ENCODE data around the gene ALK.

ALK gene

DNA sequence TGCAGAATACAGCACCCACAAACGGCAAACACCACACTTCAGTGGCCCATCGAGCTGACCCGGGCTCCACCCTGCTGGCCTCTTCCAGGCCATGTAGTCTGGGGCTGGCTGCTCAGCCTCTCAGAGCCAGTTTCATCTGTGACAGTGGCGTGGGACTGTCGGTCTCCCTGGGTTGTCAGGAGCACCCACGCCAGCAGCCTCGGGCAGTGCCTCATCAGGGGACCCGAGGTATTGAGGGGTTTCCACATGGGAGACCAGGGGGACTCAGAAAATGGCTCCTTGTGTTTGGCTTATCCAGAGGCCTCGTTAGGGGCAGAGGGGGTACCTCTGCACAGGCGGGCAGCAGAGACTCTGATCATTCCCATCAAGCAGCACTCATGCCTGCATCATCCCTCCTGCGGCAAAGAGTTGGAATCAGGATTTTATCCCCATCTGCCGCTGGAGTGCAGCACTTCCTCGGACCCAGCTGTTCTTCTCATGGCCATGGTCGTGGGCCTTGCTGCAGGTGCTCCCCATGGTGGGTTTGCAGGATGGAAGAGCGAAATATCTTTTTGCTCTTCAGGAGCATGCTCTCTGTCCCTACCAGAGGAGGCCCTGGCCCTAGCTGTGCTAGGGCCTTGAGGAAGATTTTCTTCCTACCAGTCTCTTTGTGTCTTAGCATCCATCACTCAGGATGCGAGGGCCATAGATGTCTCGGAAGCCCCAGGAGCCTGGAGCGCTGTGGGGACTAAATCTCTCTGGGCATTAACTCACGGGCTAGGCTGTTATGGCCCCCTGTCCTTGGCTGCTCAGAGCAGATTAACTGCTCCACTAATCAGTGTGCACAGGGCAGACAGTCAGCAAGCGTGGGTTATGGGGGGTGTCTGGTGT lies 705.4 kb downstream of the ALK start:
- DNase-seq: no peak

DNA sequence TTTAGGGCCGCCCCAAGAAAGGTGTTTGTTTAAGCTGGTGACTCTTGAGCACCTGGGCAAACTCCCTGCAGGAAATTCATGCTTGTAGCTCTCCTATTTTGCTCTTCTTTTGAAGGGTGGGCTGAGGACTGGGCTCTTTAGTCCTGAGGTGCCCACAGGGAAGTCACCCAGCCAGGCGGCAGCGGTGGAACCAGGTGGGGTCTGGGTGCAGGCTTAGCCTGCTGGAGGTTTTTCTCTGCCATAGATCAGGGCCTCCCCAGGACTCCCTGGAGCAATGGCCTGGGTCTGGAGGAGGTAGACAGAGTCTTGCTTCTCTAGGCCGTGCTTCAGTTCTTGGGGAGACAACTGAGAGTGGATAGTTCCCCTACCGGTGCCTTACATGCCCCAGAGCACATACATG lies 706.3 kb downstream of the ALK start:
- no peak for DNase-seq

DNA sequence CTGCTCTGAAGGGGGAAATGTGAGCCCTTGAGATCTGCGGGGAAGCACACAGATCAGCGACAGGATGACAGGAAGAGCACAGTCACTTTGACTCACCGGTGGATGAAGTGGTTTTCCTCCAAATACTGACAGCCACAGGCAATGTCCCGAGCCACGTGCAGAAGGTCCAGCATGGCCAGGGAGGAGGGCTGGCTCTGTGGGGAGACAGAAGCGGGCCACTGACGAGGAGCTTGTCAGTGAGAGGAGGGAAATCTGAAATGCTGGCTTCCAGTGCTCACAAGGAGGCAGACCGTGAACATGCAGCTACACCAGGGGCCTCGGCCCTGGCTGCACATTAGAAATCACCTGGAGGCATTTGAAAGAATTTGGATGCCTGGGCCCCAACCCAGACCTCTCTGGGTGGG lies 707.5 kb downstream of the ALK start:
- DNase-seq: no peak

DNA sequence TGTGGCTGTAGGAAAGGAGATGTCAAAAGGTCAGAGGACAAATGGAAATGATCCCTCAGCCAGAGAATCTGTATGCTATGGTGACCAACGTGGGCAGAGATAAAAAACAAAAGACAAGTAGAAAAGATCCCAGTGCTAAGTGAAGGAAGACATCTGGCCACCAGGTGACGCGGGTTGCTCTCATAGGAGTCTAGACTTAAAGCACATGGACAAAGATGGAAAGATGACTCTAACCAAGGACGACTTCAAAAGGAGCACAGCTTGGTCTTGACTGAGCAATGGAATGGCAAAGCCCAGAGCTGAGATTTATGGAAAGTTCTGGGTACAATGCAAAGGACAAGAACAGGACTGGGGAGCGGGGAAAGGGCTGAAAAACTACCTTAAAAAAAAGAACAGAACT lies 709.4 kb downstream of the ALK start:
- no peak for DNase-seq

DNA sequence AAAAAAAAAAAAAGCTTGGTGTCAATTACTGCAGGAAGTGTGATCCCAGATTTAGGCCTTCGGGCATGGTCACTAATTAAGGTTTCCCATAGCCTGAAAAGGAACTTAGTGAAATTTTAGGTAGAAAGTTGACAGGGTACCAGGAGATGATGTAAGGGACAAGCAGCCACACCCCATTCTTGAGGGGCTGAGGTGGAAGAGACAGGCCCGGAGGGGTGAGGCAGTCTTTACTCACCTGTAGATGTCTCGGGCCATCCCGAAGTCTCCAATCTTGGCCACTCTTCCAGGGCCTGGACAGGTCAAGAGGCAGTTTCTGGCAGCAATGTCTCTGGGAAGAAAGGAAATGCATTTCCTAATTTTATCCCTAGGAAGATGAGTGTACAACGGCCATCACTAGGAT lies 711.8 kb downstream of the ALK start:
- no peak for DNase-seq

DNA sequence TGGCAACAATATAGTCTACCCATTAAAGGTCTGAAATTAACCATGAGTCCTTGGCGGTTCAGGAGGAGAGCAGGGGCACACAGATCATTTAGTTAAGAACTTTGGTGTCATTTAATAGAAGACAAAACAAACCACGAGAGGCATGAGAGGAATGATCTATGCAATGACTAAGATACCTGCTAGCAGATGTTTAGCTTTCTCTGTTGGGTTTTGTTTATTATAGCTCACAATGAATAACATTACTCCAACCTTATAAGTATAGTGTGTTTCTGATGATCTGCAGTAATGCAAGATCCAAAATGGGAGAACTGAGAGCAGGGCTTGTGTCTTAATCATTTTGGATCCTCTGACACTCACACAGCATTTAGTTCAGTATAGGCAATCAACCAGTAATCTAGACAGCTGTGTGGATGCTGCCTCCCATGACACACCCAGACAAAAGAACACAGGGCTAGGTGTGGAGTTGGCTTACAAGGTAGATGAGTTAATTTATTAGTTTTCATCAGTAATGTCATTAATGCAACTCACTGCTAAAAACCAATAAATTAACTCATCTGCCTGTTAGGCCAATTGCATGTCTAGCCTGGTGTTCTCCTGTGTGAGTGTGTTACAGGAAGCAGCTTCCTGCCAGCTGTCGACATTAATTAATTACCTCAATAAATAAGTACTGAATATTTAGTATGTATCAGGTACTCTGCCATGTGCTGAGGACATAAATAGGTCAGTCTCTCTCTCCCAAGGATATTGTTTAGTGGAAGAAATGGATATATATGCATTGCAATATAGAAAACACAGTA lies 713.8 kb downstream of the ALK start:
- no peak for DNase-seq

DNA sequence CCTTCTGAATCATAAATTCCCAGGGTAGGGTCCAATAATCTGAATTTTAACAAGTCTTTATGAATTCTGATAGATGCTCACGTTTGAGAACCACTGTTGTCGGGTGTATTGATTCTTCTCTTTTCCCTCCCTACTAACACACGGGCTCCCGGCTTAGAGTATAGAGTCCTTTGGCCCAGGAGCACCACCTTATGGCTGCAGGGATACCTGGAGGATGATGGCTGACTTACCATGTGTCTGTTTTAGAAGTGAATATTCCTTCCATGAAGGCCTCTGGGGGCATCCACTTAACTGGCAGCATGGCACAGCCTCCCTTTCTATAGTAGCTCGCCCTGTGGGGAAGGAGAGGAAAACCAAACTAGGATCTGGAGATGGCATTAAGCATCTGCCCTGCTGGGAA lies 714.4 kb downstream of the ALK start:
- no peak for DNase-seq

DNA sequence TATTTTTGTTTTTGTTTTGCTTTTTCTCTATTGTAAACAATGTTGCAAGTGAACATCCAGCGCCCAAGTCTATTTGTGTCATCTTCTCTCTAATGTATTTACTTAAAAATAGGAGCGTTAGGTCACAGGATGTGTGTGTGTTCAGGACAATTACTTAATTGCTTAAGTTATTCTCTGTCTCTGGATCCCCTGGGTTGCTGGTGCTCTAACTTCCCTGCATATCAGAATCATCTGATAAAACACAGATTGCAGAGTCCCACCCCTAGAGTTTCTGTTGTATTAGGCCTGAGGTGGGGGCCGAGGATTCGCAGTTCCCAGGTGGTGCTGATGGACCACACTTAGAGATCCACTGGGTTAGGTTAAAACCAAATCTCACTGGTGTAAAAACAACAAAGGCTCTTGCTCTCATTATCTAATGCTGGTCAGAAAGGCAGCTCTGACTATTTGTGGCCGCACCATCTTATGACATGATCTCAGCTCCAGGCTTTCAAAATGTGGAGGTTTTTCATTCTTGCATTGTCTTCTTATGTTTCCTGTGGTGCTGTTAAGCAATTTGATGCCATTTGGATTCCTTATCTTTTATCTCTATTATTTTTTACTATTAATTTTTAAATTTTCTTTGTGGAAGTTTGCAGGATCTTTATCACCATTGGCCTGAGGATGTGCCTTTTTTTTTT lies 718.4 kb downstream of the ALK start:
- no peak for DNase-seq

DNA sequence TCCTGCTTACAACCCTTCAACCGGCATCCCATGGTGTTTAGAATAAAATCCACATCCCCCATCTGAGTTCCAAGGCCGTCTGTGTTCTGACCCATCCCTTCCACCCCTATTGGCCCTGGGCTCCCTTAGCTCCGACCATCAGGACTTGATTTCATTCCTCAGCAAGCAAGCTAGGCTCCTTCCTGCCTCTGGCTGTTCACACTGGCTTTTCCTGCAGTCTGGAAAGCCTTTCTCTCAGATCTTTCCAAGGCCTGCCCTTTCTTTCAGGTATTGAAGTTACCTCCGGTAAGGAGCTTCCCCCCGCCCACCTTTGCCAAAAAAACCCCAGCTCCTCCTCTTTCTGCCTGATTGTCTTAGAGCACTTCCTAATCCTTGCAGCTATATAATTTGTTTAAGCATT lies 719.4 kb downstream of the ALK start:
- DNase-seq: no peak

DNA sequence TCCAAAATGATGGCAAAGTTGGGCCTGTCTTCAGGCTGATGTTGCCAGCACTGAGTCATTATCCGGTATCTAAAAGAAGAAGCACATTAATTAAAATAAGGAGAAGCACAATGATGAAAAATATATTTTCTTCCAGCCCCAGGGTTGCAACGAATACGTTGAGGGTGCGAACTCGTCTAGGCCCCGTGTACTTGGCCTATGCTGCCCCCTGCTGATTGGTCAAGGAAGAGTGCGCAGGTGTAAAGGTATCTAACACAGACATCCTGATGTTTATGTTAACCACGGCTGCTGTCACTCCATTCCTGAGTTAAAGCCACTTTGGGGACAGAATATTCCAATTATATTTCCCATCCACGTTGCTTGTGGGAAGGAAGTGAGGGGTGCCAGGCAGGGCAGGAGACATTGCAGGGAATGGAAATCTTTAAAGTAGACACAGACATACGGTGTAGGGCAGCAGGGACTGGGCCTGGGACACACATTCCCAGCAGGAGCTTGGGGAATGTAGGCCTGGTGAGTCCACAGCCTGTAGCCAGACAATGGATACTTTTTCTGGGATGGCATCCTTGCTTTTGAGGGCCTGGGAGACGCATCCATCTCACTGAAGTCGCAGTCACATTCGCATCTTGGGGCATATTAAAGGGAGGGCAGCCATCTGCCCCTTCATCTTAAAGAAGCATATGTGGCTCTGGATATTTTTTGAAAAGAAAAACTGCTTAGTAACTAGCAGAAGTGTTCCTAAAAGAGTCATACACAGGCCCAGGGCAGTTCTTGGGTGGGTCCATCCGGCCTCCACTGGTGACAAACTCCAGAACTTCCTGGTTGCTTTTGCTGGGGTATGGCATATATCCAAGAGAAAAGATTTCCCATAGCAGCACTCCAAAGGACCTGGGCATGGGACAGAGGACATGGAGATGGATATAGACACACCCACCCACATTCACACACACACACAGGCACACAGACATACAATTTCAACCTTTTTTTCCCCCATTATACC lies 724.3 kb downstream of the ALK start:
- peak; percentile 80 for DNase-seq

DNA sequence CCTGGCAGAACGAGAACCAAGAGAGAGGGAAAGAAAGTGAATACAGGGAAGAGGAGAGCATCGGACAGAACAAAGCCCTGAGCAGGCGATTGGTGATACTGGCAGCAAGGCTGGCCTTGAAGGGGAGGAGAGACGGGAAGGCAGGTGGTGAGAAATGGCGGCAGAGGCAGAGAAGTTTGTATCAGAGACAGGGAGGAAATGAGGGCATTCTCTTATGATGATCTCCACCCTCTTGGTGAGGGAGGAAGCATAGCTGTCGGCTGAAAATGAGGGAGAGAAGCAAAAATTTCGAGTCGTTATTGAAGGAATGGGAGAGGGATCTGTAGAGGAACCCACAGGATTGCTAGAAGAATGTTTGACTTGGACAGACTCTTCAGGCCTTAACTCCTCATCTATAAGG lies 725.6 kb downstream of the ALK start:
- no peak for DNase-seq

DNA sequence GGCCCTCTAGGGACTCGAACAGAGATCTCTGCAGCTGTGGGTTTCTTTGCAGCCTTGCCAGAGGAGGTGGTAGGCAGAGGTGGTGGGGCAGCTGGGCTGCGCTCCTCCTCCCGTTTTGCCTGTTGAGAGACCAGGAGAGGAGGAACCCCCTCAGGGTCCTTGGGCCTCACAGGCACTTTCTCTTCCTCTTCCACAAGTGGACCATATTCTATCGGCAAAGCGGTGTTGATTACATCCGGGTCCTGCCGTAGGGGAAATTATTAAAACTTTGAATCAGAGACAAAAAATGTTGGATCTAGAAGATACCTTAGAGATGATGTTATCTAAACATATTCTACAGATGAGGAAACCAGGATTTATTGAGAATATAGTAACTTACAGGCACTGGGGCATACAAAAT lies 727.7 kb downstream of the ALK start:
- no peak for DNase-seq

DNA sequence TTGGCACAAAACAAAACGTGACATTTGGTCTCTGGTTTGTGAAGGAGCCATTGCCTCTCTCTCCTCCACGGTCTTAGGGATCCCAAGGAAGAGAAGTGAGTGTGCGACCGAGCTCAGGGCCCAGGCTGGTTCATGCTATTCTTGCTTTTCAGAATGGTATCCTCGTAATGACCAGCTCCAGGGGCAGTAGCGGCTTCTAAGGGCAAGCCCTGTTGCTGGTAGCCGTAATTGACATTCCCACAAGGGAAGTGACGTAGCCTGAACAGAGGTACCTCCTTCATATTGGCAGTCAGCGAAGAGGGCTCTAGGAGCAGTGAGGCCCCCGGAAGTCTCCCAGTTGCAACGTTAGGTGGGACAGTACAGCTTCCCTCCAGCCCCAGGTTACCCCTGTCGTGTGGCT lies 728.3 kb downstream of the ALK start:
- DNase-seq: no peak

DNA sequence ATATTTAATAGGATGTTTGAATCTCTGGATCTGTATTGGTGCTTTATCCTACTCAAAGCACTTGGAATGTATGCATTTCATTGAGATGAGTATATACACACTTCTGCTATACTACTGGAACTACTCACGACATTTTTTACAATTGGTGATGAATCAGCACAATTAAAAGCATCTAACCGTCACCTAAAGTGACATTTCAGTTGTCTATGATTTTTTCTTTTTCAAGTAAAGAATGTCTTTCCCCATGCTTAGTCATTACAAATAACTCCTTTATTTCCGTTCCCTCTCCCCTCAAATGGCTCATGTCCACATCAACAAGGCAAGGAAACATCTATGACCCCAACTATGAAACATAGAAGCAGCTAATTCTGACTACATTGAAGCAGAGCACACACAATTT lies 728.9 kb downstream of the ALK start:
- no peak for DNase-seq

DNA sequence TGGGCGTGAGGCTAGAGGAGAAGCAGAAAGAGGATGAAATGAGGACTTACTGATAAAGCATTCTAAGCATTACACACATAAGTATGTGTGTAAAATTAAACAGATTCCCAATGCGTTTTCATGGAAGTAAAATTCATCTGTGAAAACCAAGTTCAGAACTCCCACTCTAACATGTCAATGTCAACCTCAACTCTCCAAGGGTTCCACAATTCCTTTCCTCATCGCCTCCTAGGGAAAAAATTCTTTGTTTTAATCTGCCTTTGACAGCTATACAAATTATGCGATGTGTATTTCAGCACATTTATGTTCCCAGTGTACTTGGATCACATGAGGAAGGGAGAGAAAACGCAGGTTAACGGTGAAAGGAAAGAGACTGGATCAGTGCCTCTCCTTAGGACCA lies 729.6 kb downstream of the ALK start:
- DNase-seq: no peak

DNA sequence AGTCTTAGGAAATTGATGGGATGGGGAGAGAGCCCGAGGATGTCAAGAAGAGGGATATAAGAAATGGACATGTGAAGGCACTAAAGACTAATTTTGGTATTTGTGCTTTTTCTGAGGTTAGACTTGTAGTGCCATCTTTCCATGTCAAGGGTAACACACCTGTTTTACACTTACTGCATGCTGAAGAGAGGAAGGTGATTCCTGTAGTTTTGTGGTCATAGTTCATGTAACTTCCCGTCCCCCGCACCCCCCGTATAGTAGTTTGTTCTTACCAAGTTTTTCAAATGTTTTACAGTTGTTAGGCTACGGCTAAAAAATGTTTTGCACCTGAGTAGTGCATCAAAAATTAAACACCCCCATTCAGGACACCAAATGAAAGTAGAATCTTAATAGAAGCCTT lies 732.3 kb downstream of the ALK start:
- DNase-seq: peak; percentile 10

DNA sequence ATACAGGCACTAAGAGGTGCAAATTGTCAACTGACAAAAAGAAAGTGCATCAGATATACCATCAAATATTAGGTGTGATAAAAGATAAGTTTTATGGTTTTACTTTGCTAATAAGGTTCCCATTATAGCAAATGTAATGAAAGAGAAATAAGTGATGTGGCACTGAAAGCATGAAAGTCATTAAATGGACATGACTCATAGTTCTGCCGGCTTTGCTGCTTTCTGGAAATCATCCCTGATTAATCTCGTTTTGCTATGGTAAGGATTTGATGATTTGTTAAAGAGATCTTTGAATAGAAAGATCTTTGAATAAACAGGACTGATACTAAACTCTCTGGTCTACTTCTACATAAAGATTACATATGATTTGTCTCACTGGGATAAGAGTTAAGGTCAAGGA lies 733.5 kb downstream of the ALK start:
- DNase-seq: no peak

DNA sequence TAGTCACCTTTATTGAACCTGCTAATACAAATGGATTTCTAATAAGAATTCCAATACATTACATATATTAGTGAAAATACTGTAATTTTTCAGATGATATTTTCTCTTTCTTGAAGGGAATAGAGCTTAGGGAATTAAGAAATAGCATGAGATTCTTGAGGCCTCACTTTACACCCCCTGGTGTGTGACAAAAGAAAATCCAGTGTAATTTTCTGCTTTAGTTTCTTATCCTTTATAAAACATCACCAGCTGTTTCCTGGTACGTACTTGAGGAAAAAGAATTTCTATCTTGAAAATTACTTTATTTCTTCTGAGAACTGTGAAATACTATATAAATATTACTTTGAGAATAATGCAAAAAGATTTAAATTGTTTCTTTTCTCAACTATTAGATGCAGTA lies 734.6 kb downstream of the ALK start:
- DNase-seq: no peak

DNA sequence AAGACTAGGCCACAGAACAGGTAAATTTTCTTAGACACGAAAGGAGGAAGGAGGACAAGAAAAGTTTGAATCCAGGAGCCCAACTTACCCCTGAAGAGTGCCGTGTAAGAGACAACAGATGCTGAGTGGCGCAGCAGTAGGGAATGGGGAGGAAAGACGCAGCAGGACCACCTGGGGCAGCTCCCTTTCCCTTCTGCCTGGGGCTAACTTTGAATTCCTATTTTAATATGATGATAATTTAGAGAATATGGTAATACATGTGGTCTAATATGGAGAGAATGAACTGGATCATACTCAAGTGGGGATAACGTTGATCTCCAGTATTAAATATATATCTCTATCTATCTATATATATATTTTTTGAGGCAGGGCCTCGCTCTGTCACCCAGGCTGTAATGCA lies 736.9 kb downstream of the ALK start:
- DNase-seq: no peak

DNA sequence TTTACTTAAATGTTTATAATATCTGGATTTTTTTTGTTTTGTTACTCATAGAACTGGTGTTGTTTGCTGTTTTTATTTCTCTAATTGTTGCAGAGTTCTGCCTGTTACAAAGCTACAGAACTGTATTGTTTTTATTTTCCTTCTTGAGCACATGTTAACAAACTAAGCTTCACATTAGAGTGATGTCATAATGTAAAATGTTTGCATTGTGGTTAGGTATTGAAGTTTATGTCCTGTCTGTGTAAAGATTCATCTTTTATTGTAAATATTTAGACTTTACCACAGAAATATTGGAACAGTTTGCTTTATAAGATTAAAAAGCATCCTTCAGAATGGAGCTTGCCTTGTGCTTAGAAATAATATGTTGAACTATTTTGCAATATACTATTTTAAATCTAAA lies 738.5 kb downstream of the ALK start:
- no peak for DNase-seq

DNA sequence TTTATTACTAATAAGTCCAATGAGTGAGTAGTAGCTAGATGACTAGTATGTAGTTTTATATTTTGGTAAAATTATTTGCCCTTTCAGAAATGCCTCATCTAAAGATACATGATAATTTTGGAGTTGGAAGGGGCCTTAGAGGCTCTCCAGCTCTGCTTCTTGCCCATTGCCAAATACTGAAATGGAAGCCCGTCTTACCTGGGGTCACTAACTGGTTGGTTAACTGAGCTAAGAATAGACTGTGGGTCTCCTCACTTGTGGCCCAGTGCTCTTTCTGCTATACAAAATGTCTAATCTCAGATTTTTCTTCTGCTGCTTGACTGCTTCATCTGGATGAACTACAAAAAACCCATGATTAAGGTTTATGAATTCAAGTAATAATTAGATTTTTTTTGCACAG lies 739.1 kb downstream of the ALK start:
- no peak for DNase-seq

DNA sequence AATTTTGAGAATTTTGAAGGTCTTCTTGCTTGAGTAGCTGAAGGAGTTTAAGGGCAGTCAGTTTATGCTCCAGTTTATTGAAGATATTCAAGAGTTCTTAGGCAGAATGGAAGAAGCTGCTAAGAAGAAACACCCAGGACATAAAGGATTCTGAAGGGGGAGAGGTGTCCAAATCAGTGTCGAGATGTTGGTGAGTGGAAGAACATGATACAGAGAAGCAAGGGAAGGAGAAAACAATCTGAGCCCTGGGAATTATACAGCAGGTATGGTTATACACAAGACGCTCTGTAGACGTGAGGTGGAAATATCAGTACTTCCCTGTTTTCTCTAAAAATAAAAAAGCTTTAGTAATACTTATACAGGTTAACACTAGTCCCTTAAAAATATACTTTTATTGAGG lies 746.0 kb downstream of the ALK start:
- no peak for DNase-seq

DNA sequence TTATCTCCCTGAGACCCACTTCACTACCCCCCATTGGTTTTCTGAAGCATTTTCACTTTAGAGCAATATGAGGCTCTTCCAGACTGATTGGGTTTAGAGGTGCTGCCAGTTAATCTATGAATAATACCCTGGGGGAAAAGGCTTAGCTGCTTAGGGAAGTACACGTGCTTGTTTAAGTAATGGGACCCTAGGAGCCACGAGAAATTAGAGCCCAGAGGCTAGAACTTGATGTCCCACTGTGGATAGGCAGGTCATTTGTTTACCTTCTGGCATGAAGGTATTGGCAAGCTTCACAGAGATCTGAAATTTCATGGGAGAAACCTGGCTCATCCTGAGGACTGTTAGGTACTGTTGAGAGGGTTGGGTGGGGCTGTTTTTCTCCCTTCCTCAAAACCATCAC lies 746.4 kb downstream of the ALK start:
- DNase-seq: no peak

Data from activated CD4-positive, alpha-beta T cell treated with anti-CD3 and anti-CD28 coated beads, Interleukin-10, Interleukin-2, amounts not matched to agents 100 ng/mL and 50 ng/mL, durations not matched to agents 16 hours and 8 hours (primary cell).